ENCODE data around the gene DNAJC10. TPM values are rescaled to one million over a fixed set of nuclear protein-coding genes. Genes with fewer than 3 reads are reported as not detected.

Gene DNAJC10
- total RNA-seq, 1 donor from 2014 or later, result 57.7 TPM

DNA sequence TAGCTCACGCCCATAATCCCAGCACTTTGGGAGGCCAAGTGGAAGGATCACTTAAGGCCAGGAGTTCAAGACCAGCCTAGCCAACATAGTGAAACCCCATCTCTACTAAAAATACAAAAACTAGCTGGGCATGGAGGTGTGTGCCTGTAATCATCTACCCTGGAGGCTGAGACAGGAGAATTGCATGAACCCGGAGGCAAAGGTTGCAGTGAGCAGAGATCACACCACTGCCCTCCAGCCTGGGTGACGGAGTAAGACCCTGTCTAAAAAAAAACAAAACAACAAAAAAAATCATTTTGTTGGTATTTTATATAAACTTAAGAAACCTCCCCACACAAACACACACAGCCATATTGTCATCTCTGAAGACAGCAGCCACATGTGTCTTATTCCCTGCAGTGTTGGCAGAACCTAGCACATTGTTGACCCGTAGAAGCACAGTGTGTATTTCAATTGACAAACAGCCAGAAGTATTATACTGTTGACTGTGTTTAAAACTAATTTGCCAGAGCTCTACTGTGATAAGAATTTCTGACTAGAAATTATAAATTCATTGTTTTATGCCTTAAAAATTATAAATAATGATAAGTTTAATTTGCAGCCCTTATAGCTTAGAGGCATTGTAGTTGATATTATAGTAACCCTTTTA is 68.1 kb downstream of the DNAJC10 start:
- DNase-seq (ENCODE audit: low read depth), result no peak

DNA sequence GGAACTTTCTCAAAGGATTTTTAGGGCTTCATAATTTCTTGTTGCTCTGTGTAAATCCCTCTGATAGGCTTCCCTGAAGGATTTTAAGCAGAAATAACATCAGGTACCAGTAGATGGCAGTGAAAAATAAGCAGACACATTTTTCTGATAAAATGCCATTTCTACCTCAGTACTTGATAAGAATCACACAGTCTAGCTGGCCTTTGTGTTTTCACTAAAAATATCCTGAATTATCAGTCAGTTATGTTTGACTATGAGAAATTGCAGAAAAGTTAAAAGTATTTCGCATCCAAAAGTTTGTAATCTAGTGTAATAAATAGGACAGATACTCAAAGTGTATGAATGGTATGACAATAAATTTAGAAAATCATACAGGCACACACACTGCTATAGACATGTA is 68.7 kb downstream of the DNAJC10 start:
- peak; percentile 53 for DNase-seq (ENCODE audit: low read depth)

DNA sequence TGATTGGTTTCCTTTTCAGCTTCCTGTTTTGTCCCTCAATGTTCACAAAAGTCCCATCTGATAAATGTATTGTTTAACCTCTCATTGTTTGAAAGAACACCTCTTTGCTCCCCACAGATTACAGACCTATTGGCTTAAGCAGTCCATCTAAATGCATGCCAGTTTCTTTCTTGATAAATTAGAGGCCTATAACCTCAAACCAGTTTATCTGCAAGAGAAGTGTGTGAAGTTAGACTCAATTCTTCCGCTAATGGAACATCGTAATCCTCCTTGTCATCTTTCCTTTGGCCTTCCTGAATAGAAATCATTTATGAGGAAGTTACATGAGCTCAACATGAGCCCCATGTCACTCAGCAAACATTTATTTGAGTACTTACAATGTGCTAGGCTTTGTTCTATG is 76.4 kb downstream of the DNAJC10 start:
- DNase-seq (ENCODE audit: low read depth), result no peak

DNA sequence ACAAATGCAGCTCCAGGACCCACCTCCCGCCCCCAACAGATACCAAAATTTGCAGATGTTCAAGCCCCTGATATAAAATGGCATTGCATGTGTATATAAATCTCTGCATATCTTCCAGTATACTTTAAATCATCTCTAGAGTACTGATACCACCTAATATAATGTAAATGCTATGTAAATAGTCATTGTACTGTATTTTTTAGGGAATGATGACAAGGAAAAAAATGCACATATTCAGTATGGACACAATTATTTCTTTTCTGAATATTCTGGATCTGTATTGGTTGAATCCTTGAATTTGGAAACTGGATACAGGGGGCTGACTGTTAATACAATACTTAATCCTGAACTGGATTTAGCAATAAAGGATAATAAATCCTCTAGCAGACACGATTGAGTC is 82.7 kb downstream of the DNAJC10 start:
- no peak for DNase-seq (ENCODE audit: low read depth)

DNA sequence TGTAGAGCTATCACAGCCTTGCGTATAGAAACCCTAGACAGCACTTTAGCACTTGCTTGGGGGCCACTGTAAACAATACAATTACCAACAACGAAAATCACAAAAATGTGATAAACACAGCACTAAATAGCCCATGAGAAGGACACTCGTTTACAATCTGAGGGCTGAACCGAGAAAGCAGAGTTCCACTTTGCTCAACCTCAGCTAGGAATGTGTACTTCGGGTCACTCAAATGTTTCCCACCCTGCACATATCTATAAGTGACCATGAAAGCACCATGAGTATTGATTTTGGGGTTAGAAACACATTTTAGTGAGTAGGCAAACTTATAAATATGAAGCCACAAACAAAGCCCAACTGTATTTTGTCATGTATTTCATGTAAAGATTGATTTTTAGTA is 88.1 kb downstream of the DNAJC10 start:
- DNase-seq (ENCODE audit: low read depth), result no peak

DNA sequence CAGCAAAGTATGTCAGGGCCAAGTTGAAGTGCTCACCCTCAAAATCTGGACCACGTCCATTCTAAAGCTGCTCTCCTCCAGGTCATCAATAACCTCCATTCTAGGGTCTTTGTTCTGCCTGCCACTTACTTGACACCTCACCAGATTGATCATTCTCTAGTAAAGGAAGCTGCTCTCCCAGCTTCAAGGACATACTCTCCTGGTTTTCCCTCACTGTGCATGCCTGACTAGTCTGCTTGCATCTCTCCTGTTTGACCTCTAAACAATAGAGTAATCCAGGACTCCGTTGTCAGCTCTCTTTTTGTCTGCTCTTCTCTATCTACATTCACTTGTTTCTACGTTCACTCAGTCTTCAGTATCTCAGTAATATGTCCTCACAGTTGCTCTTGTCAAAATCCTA is 91.3 kb downstream of the DNAJC10 start:
- no peak for DNase-seq (ENCODE audit: low read depth)

DNA sequence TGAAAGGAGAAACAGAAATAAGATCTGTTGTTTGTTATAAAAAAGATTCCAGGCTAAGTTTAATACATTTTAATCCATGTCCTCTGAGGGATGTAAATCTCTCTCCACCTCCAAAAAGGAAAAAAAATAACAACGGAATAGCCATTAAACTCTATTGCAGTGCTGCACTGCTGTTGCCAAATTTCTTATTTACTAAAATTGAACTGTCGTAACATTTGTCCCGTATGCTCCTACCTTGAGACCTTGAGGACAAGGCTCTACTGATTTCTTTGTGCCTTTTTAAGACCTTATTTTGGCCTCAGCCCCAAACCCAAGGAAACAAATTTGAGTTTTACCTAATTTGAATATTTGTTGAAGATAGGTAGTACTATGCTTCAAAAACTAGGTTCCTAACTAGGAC is 94.0 kb downstream of the DNAJC10 start:
- no peak for DNase-seq (ENCODE audit: low read depth)

DNA sequence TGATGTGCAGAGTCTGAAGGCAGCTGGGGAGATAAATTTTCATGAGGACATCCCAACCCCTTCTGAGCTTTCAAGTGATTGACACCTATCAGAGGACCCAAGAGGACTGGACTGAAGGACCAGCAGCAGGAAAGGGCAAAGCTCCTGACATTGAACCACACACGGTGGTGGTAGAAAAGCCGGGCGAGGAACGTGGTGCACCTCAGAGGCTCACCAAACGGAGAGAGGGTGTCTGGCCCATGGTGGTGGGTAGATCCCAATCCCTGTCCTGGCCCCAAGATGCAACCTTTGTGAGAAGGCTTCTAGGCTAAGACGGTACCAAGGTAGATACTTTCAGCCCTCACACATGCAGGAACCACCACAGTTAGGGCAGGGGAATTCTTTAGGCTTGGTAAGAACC is 98.3 kb downstream of the DNAJC10 start:
- DNase-seq (ENCODE audit: low read depth), result no peak

DNA sequence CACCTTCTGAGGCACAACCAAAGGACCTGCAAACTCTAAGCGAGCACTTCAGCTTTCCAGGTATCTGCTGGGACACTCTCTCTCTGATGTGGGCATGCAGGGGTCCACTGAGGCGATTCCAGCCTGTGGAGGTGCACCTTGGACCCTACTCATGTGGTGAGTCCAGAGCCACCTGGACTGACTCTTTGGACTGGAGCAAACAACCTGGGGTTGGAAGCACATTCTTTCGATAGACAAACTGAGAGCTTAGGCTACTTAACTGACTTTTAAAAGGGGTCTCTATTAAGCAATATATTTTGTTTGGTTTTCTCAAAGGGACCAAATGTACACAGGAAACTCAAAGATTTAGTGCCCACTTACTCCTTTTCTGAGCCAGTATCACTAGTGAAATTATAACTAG is 98.7 kb downstream of the DNAJC10 start:
- no peak for DNase-seq (ENCODE audit: low read depth)

DNA sequence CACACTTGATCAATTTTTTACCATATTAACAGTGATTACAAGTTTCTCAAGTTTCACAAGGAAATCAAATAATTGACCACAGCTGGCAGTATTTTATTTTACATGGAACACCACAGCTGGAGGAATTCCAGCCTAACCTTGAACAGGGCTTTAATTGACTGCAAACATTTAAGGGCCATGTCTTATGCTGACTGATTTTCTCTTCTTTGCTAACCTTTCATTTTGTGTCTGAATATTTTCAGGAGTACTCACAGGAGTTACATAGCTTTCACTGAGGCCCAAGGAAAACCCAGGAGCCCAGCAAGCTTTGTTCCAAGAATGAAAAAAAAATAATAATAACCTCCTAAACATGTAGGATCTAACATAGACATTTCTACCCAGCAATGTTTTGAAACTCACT is 100.8 kb downstream of the DNAJC10 start:
- DNase-seq (ENCODE audit: low read depth), result no peak

DNA sequence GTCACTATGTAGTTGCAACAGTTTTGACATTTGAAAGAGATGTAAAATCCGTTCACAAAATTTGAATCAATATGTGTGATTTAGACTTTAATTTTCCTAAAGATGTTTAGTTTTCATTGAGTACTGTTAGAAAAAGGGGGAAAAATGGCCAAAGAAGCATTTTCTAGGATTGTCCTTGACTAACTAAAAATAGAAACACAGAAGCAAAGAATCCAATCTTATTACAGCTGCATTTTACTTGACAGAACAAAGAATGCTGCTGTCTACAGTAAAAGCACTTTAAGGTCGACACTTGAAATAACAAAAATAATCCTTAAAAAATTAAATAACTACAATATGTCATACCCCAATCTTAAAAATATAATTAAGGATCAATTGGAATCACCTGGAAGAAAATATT is 101.5 kb downstream of the DNAJC10 start:
- peak; percentile 16 for DNase-seq (ENCODE audit: low read depth)

DNA sequence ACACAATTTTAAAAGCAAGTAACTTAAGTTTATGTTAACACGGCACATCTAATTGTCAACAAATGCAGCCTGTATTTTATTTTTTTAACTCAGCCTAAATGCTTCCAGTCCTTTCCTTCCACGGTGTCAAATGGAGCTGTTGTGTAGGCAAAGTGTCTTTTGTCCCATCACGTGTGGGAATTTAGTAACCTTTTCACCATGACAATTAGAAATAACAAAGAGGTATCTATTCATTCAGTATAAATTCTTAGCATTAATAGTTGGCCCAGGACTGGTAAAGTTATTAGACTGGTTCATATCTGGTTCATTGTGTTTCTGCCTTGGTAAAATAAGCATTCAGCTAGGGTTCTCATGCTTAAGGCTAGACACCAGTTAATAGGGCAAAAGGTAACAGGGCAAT is 102.4 kb downstream of the DNAJC10 start:
- DNase-seq (ENCODE audit: low read depth), result no peak

DNA sequence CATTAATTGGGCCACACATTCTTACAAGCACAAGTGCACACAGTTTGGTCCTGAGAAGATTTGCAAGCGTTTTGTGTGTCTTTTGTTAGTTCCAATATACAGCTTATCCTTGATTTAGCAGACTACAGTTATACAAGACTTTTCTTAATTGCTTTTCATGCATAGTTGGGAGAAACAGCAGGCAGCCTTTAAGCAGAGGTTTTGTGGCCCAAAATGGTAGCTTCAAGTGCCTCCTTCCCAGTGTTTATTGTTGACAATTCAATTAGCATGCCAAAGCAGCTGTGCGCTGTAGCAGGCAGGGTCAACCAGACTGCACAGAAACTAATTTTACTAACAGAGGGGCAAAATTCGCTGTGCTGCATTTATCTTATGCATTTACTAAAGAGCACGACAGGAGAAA is 102.9 kb downstream of the DNAJC10 start:
- DNase-seq (ENCODE audit: low read depth), result no peak

DNA sequence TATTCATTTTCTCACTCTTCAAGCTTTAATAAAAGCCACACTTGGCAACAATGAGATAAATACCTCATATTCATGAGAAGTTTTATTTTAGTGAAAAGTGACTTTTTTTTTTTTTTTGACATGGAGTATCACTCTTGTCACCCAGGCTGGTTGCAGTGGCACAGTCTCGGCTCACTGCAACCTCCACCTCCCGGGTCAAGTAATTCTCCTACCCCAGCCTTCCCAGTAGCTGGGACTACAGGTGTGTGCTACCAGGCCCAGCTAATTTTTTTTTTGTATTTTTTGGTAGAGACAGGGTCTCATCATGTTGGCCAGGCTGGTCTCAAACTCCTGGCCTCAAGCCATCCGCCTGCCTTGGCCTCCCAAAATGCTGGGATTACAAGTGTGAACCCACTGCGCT is 103.4 kb downstream of the DNAJC10 start:
- DNase-seq (ENCODE audit: low read depth), result no peak

DNA sequence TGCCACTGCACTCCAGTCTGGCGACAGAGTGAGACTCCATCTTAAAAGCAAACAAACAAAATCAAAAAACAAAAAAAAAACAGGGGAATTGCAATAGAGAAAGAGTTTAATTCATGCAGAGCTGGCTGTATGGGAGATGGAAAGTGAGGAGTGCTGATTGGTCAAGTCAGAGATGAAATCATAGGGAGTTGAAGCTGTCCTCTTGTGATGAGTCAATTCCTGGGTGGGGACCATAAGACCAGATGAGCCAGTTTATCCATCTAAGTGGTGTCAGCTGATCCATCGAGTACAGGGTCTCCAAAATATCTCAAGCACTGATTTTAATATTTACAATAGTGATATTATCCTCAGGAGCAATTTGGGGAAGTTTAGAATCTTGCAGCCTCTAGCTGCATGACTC is 105.1 kb downstream of the DNAJC10 start:
- no peak for DNase-seq (ENCODE audit: low read depth)

DNA sequence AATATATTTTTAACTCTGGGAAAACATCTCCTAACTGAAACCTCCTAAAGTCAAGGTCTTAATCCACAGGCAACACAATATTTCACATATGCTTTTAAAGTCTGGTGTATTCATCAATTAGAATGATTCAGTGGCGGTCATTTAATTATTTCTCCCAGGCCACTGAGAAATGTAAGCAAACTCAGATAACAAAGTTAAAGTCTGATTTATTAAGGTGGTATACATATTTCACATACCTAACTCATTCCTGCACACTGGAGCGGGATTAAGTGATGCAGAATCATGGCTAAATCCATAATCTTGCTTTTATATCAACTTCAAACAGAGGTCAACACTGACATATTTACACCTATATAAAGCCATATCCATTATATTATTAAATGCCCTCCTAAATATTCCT is 106.7 kb downstream of the DNAJC10 start:
- no peak for DNase-seq (ENCODE audit: low read depth)

DNA sequence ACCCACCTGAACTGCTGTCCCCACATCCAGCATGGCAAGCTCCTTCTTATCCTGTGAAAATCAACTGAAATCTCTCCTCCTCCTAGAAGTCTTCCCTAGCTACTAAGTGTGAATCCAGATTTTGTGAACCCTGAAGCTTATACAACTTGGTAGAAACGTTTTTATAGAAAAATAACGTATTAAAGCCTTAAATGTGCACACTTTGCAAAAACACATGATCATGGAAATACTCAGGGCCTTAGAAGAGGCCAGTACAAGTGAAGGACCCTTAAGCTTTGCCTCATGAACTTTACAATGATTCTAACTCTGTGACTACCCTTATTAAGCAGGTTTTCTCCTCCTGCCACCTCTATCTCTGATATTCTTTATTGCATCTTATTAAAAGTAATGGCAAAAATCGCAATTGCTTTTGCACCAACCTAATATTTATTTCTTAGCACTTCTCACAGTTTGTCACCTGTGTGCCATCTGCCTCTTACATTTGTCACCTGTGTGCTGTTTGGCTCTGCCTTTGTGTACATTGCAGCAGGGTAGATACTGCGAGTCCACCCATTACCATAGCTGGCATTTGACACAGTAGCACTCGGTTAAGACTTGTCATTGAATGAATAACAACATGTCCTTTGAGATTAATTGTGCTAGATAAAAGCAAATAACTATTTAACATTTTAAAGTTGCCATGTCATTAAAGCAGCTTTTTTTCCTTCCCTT is 108.2 kb downstream of the DNAJC10 start:
- no peak for DNase-seq (ENCODE audit: low read depth)

DNA sequence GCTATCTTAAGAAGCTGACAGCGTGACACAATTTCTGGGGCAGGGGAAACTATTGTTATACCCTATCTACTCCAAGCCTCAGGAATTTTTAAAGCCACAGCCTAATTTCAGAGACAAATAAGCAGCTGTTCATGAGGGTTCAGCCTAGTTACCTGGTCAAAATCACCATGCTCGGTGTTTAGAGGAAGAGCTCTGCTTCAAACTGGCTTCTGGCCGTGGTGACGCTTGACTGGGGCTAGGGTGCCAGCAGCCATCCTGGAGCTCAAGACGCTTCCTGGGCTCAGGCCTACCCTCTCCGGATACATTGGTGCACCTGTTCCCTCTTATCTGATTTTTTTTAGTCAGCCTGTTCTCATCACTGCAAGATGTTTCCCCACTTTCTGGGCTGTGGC is 108.7 kb downstream of the DNAJC10 start:
- DNase-seq (ENCODE audit: low read depth), result peak; percentile 85

DNA sequence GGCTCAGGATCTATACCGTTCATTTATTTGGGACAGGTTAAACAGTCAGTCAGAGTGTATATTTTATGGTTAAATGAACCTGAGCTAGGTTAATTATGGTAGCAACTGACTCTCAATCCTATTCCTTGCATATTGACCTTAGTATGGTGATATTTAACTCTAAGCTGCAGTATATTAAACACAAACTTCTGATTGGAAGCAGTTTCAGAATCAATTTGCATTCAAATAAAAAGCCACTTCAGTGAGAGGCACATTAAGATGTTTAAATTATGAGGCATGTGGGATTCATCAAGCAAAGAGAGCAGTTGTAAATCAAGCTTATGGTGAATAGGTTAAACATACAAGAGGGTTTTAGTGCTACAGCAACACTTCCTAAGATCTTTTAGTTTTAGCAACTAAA is 110.0 kb downstream of the DNAJC10 start:
- DNase-seq (ENCODE audit: low read depth), result no peak

DNA sequence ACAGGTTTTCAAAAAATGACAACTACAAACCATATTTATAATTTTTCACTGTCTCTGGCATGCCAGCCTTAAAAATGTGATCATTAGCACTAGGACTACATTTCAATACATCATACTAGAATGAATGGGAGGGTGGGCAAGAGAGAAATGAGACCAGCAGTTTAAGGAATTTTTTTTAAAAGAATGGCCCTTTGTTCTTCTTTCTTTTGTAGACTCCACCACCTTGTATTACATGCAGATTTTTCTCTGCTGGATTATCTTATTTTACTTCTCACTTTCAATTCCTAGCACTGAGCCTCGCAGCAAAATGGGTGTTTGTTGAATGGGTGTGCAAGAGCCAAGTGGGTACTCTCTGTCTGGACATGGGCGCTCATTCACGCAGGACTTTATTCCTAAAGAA is 110.4 kb downstream of the DNAJC10 start:
- DNase-seq (ENCODE audit: low read depth), result no peak

DNA sequence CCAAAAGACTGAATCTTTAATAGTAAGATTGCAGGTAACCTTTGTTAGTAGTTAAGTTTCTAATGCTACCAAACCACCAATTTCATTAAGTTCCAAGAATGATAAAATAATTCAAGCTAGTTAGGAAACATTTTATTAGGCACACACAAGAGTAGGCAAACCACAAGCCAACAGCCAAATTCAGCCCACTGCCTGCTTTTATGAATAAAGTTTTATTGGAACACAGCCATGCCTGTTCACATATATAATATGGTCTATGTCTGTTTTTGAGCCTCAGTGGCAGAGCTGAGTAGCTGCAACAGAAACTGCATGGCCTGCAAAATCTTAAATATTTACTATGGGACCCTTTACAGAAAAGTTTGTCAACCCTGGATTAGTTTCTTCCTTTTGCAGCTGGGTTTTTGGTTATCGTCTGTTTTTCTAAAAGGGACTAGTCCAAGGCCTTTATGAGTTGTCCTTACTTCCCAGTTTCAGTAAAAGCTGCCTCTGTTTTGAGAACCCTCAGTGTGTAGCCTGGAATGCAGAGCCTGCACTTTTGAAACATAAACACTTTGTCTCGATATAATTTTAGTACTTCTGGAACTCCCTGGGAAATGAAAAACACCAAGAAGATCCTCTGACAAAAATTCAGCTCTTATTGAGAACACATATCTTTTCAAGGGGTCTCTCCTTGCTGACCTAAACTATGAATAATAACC is 111.3 kb downstream of the DNAJC10 start:
- no peak for DNase-seq (ENCODE audit: low read depth)

DNA sequence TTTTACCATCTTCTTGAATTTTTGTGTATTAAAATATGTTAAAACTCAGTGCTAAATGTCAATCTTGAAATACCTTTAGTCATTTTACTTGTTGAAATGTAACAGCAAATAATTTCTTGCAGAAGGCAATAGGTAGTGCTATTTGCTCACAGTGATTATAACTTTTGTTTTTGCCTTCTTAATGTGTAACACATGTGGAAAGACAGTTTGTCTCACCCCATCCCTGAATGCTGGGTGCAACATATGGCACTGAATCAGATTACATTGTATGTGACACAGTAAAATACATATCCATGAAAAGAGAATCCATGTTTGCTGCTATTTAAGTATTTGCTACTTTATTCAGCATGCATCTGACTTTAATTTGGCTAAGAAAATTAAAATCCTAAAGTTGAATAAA is 115.0 kb downstream of the DNAJC10 start:
- DNase-seq (ENCODE audit: low read depth), result no peak

DNA sequence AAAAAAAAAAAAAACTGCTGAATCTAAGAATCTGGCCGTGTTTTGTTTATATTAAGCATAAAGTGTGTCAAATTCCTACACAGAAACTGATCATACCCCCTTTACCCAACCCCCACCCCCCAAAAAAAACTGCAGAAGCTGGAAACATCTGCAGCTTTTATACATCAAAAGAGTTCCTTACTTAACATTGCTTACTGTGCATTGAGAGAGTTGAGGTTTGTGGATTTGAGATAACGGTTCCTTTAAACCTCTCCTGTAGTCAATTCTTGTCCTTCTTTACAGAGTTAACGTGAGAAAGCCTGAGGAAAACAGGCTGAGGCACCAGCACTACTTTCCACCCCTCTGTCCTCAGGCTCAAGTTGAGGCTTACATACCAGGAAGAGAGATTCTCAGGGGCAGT is 115.9 kb downstream of the DNAJC10 start:
- DNase-seq (ENCODE audit: low read depth), result no peak

Measured in myocyte (in vitro differentiated cells).